GM18951 (cell line): Measurements from ENCODE around the gene SMC6.

Experiments
- POLR2A ChIP-seq: IDR thresholded peaks from 4 replicates; pipeline ENCODE4 v1.6.1; 2011; ENCODE audit warnings: mild to moderate bottlenecking; ENCODE audit not compliant: insufficient read length, insufficient read depth; ENCODE audit errors: extremely low read depth
- in situ Hi-C: fragments of 300-500 bp; cut with MboI; formaldehyde crosslinking; loops from one replicate; pipeline ENCODE4 v1.12.0; 2022; ENCODE audit warnings: low sequenced_read_pairs, mixed read lengths, inconsistent platforms; ENCODE audit not compliant: unreplicated experiment

SMC6 gene

GRCh38 chr2:17728210-17728609 lies 25.4 kb downstream of the SMC6 start:
- in situ Hi-C loops = no loop called here
- TF ChIP-seq POLR2A = no peak

- in situ Hi-C loops = loop anchor here (10.0 kb wide), 1 partner anchor 115 kb away; no protein-coding TSS in a partner anchor
- TF ChIP-seq POLR2A = no peak
Measured at GRCh38 chr2:17719562-17720371, 33.8 kb downstream of the SMC6 start.

- in situ Hi-C loops = loop anchor here (10.0 kb wide), 1 partner anchor 116 kb away; no protein-coding TSS in a partner anchor
Measured at GRCh38 chr2:17718689-17719088, 34.9 kb downstream of the SMC6 start.

GRCh38 chr2:17717666-17718065 lies 35.9 kb downstream of the SMC6 start:
- no peak for TF ChIP-seq POLR2A
- in situ Hi-C loops = loop anchor here (10.0 kb wide), 1 partner anchor 117 kb away; no protein-coding TSS in a partner anchor

More at GRCh38 chr2:17718689-17719088, 34.9 kb downstream of the SMC6 start:
- TF ChIP-seq POLR2A = no peak

GRCh38 chr2:17713291-17713690 lies 40.3 kb downstream of the SMC6 start:
- in situ Hi-C loops = loop anchor here (10.0 kb wide), 1 partner anchor 122 kb away; no protein-coding TSS in a partner anchor
- no peak for TF ChIP-seq POLR2A

- in situ Hi-C loops = loop anchor here (10.0 kb wide), 1 partner anchor 124 kb away; no protein-coding TSS in a partner anchor
- TF ChIP-seq POLR2A = no peak
Measured at GRCh38 chr2:17710547-17711248, 42.9 kb downstream of the SMC6 start.

GRCh38 chr2:17709897-17710296 lies 43.7 kb downstream of the SMC6 start:
- in situ Hi-C loops = loop anchor here (10.0 kb wide), 1 partner anchor 125 kb away; no protein-coding TSS in a partner anchor
- TF ChIP-seq POLR2A = no peak

GRCh38 chr2:17708501-17708900 lies 45.1 kb downstream of the SMC6 start:
- in situ Hi-C loops = no loop called here
- no peak for TF ChIP-seq POLR2A

- TF ChIP-seq POLR2A = no peak
Measured at GRCh38 chr2:17706845-17707244, 46.8 kb downstream of the SMC6 start.

GRCh38 chr2:17690776-17691175 lies 62.8 kb downstream of the SMC6 start:
- in situ Hi-C loops = no loop called here
- no peak for TF ChIP-seq POLR2A

More at GRCh38 chr2:17706845-17707244, 46.8 kb downstream of the SMC6 start:
- in situ Hi-C loops = no loop called here

- TF ChIP-seq POLR2A = no peak
- in situ Hi-C loops = no loop called here
Measured at GRCh38 chr2:17689010-17689409, 64.6 kb downstream of the SMC6 start.

GRCh38 chr2:17688600-17688999 lies 65.0 kb downstream of the SMC6 start:
- in situ Hi-C loops = no loop called here

GRCh38 chr2:17683981-17684380 lies 69.6 kb downstream of the SMC6 start:
- no peak for TF ChIP-seq POLR2A
- in situ Hi-C loops = no loop called here

More at GRCh38 chr2:17688600-17688999, 65.0 kb downstream of the SMC6 start:
- no peak for TF ChIP-seq POLR2A
